HCT116 (cell line): Measurements from ENCODE around the gene MRRF. TPM values are rescaled to one million over a fixed set of nuclear protein-coding genes. Genes with fewer than 3 reads are reported as not detected.

Experiments
- ATAC-seq: fragments of 200-7000 bp; cut with Tn5 transposase; 2 replicates; pipeline ENCODE4 v1.9.1; 2020; ENCODE audit warnings: mild to moderate bottlenecking, moderate library complexity
- BruUV-seq: library from RNA; stranded (reverse); fragments of 400-500 nt; replicated peaks from 2 replicates; lab custom pipeline; 2021; lab: Mats Ljungman, UMichigan
- CTCF ChIA-PET: fragments of 300-600 bp; sonication (Branson Sonifier 250); formaldehyde crosslinking; loops from one replicate; lab custom pipeline; 2021; ENCODE audit warnings: antibody characterized with exemption; lab: Charles Lee
- POLR2A ChIA-PET: fragments of 300-600, 350-600 bp; sonication (Branson Sonifier 250); formaldehyde crosslinking; loops from one replicate; lab custom pipeline; 2021; ENCODE audit warnings: antibody characterized with exemption; lab: Charles Lee
- RAD21 ChIA-PET, 2 experiments: fragments of 300-600 bp; sonication (Branson Sonifier 250); formaldehyde crosslinking; loops; one replicate each; lab custom pipeline; 2023; ENCODE audit warnings: low total read pairs in 2 of 2; ENCODE audit not compliant: uncharacterized antibody in 2 of 2, unreplicated experiment in 2 of 2, low non-redundant PET in 1 of 2; lab: Charles Lee
- DNase-seq: peaks from one replicate; pipeline ENCODE4 v3.0.0-alpha.2; 2010; ENCODE audit warnings: low read depth, low spot score
- H2AFZ ChIP-seq: fragments of 200-600 bp; shearing (Covaris generic), sonication (generic); 2 replicates; pipeline ENCODE4 v1.6.1; 2017; ENCODE audit warnings: low read depth, mixed run types, mixed read lengths, antibody characterized with exemption, low read length; ENCODE audit not compliant: poor library complexity, severe bottlenecking
- H3K27ac ChIP-seq: 2 replicates; pipeline ENCODE4 v1.5.1; 2012; ENCODE audit warnings: low read depth, low read length
- H3K27me3 ChIP-seq: fragments of 200-600 bp; sonication (generic); 2 replicates; pipeline ENCODE4 v1.6.1; 2016; ENCODE audit warnings: mixed run types, low read length, mixed read lengths; ENCODE audit not compliant: insufficient read depth
- H3K36me3 ChIP-seq, 2 experiments: fragments of 200-500 bp in 1 of 2; fragments of 200-600 bp in 1 of 2; sonication (Bioruptor generic) in 1 of 2; sonication (generic) in 1 of 2; 2 replicates each; pipeline versions ENCODE4 v1.5.1 to v1.6.1; 2014 to 2016; ENCODE audit warnings: low read length in 2 of 2, inconsistent platforms in 1 of 2, mixed read lengths in 1 of 2, mixed run types in 1 of 2; ENCODE audit not compliant: insufficient read depth in 2 of 2, control insufficient read depth in 1 of 2
- H3K4me1 ChIP-seq, 2 experiments: fragments of 200-600 bp in 1 of 2; sonication (generic) in 1 of 2; 2 replicates each; pipeline versions ENCODE4 v1.5.1 to v1.6.1; 2012 to 2017; ENCODE audit warnings: low read length in 2 of 2, inconsistent platforms in 1 of 2, mild to moderate bottlenecking in 1 of 2, mixed read lengths in 1 of 2, mixed run types in 1 of 2, moderate library complexity in 1 of 2; ENCODE audit not compliant: insufficient read depth in 2 of 2, control insufficient read depth in 1 of 2
- H3K4me2 ChIP-seq: fragments of 200-600 bp; sonication (generic); 2 replicates; pipeline ENCODE4 v1.6.1; 2017; ENCODE audit warnings: mixed run types, low read length, mixed read lengths
- H3K4me3 ChIP-seq, 2 experiments: fragments of 200-600 bp in 1 of 2; sonication (generic) in 1 of 2; replicated peaks in 1 of 2; 2 replicates each; pipeline ENCODE4 v1.5.1; 2011 to 2016; ENCODE audit warnings: low read length in 2 of 2, control low read depth in 1 of 2, low read depth in 1 of 2, mild to moderate bottlenecking in 1 of 2, mixed read lengths in 1 of 2, mixed run types in 1 of 2
- H3K79me2 ChIP-seq: fragments of 200-600 bp; sonication (generic); 2 replicates; pipeline ENCODE4 v1.6.1; 2017; ENCODE audit warnings: mild to moderate bottlenecking, mixed run types, low read length, moderate library complexity, mixed read lengths; ENCODE audit not compliant: insufficient read depth
- H3K9ac ChIP-seq: fragments of 200-600 bp; sonication (generic); 2 replicates; pipeline ENCODE4 v1.6.1; 2016; ENCODE audit warnings: low read length, mixed read lengths
- H3K9me2 ChIP-seq: fragments of 200-600 bp; sonication (generic), shearing (Covaris generic); 2 replicates; pipeline ENCODE4 v1.6.1; 2017; ENCODE audit warnings: mixed run types, mild to moderate bottlenecking, moderate library complexity; ENCODE audit not compliant: insufficient read depth
- H3K9me3 ChIP-seq, 2 experiments: fragments of 200-500 bp in 1 of 2; fragments of 200-600 bp in 1 of 2; sonication (Bioruptor generic) in 1 of 2; sonication (generic) in 1 of 2; 2 replicates each; pipeline ENCODE4 v1.6.1; 2014 to 2017; ENCODE audit warnings: low read length in 2 of 2, mixed read lengths in 2 of 2, inconsistent platforms in 1 of 2, low read depth in 1 of 2, mild to moderate bottlenecking in 1 of 2, mixed run types in 1 of 2, moderate library complexity in 1 of 2; ENCODE audit not compliant: control insufficient read depth in 1 of 2, insufficient read depth in 1 of 2
- H4K20me1 ChIP-seq: fragments of 200-600 bp; sonication (generic), shearing (Covaris generic); 2 replicates; pipeline ENCODE4 v1.6.1; 2017; ENCODE audit warnings: mixed run types, mild to moderate bottlenecking, moderate library complexity; ENCODE audit not compliant: insufficient read depth
- CBX3 ChIP-seq: IDR thresholded peaks from 2 replicates; pipeline ENCODE4 v1.6.1; 2012; ENCODE audit warnings: low read depth
- CEBPB ChIP-seq: IDR thresholded peaks from 2 replicates; pipeline ENCODE4 v1.6.1; 2012; ENCODE audit warnings: low read depth
- ELF1 ChIP-seq: IDR thresholded peaks from 2 replicates; pipeline ENCODE4 v1.6.1; 2012; ENCODE audit warnings: low read depth, borderline replicate concordance
- POLR2AphosphoS5 ChIP-seq: IDR thresholded peaks from 2 replicates; pipeline ENCODE4 v1.6.1; 2011; ENCODE audit warnings: mild to moderate bottlenecking, low read depth, low read length, moderate library complexity
- RAD21 ChIP-seq: IDR thresholded peaks from 2 replicates; pipeline ENCODE4 v1.6.1; 2012; ENCODE audit warnings: low read depth, mild to moderate bottlenecking
- SRF ChIP-seq: IDR thresholded peaks from 2 replicates; pipeline ENCODE4 v1.6.1; 2012; ENCODE audit warnings: low read depth
- TCF7L2 ChIP-seq: IDR thresholded peaks from 2 replicates; pipeline ENCODE4 v1.7.0; 2011; ENCODE audit warnings: borderline replicate concordance, inconsistent platforms; ENCODE audit not compliant: insufficient read depth, insufficient read length; ENCODE audit errors: extremely low read depth
- YY1 ChIP-seq: IDR thresholded peaks from 2 replicates; pipeline ENCODE4 v1.6.1; 2011; ENCODE audit warnings: low read length, low read depth, moderate library complexity, mild to moderate bottlenecking; ENCODE audit not compliant: insufficient replicate concordance; ENCODE audit errors: extremely low read depth
- ZFX ChIP-seq: fragments of 450-650 bp; IDR thresholded peaks from 2 replicates; pipeline ENCODE4 v1.6.1; 2017
- ZNF274 ChIP-seq: fragments of 200-500 bp; sonication (Bioruptor generic); IDR thresholded peaks from 2 replicates; pipeline ENCODE4 v1.6.1; 2014; ENCODE audit warnings: mild to moderate bottlenecking, low read depth, low read length, inconsistent platforms
- intact Hi-C: fragments of 100-400 bp; cut with micrococcal nuclease; formaldehyde crosslinking; loops from 2 replicates; pipeline ENCODE4 v1.10.0; 2022
- total RNA-seq: library from RNA; stranded (reverse); gene quantifications from one replicate; pipeline ENCODE4 v1.2.1, GENCODE V29; 2021; ENCODE audit not compliant: unreplicated experiment

MRRF gene
- total RNA-seq, 1 experiment from 2014 or later: 88.6 TPM

DNA sequence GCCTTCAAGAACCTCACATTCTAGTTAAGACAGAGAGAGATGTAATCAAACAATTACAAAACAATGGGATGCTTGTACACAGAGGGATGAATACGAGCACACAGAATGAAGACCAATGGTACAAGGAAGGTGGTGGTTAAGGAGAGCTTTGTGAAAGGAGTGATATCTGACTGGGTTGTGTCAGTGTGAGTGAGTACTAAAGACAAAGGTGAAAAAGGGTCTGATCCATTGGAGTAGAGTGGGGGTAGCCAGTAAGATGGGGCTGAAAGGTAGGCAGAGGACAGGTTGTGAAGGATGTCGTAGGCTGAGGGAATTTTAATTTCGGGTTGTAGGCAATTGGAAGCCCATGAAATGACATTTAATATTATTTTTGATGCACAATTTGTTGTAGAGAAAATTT lies 9.9 kb upstream of the MRRF start:
- no peaks in the 10 kb centered on the region for H3K27me3 ChIP-seq
- no peak overlapping the region for H3K4me3 ChIP-seq
- H4K20me1 ChIP-seq: no peaks in the 10 kb centered on the region
- no peak overlapping the region for H2AFZ ChIP-seq
- peaks cover 9 to 30% of the 10 kb centered on the region in 2 experiments for H3K36me3 ChIP-seq
- H3K4me2 ChIP-seq: no peak overlapping the region
- ATAC-seq (no peak), DNase-seq (no peak)
- no peaks in the 10 kb centered on the region for H3K9me2 ChIP-seq
- H3K27ac ChIP-seq: no peak overlapping the region
- no peak overlapping the region for H3K9ac ChIP-seq
- BruUV-seq: no TSS peak
- intact Hi-C loops: no loop called here
- RAD21 ChIA-PET: no interaction called here
- TF ChIP-seq CEBPB: no peak
- no peak for TF ChIP-seq RAD21
- TF ChIP-seq, all 23 proteins: peak for 0
- Histone ChIP-seq H3K79me2 (peaks cover 37% of the 10 kb centered on the region), H3K4me1 (no peaks in the 10 kb centered on the region), H3K9me3 (no peaks in the 10 kb centered on the region)
- CTCF ChIA-PET: no interaction called here
- POLR2A ChIA-PET: no interaction called here

DNA sequence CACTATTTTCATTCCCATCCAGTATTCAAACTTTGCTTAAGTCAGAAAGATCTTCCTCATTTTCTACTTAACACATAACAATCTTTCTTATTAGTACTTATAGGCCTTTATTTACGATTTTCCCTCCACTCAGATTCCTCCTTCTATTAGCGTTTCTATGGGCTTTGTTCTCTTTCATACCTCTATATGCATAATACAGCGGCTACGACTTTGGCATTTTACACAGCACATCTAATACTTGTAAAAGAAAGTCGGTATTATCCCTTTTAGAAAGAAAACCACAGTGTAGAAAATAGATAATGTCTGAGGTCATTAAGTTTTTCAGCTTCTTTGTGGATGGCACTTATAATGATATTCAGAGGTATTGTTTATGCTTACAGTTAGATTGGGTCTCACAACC lies 8.5 kb upstream of the MRRF start:
- ATAC-seq: no peak
- peaks cover 13 to 28% of the 10 kb centered on the region in 2 experiments; a peak in 3 of 4 replicates for H3K36me3 ChIP-seq

More for the DNA sequence above, 8.5 kb upstream of the MRRF start:
- Histone ChIP-seq H4K20me1 (no peaks in the 10 kb centered on the region), H2AFZ (no peak overlapping the region), H3K27ac (no peak overlapping the region), H3K9ac (no peak overlapping the region), H3K9me3 (no peaks in the 10 kb centered on the region), H3K4me3 (no peak overlapping the region), H3K4me1 (no peaks in the 10 kb centered on the region), H3K4me2 (no peak overlapping the region), H3K27me3 (no peaks in the 10 kb centered on the region), H3K79me2 (peaks cover 45% of the 10 kb centered on the region), H3K9me2 (no peaks in the 10 kb centered on the region)
- ChIA-PET POLR2A (no interaction called here), RAD21 (no interaction called here), CTCF (no interaction called here)
- no peak for TF ChIP-seq SRF
- no peak for TF ChIP-seq CBX3
- no peak for TF ChIP-seq ZNF274
- no peak for TF ChIP-seq ELF1
- no peak for TF ChIP-seq TCF7L2
- TF ChIP-seq YY1: no peak
- TF ChIP-seq POLR2AphosphoS5: no peak
- no peak for TF ChIP-seq ZFX
- no TSS peak for BruUV-seq
- intact Hi-C loops: no loop called here
- DNase-seq: no peak
